Adipose tissue (tissue), 3 donors: ENCODE data around the gene TBC1D23. TPM values are rescaled to one million over a fixed set of nuclear protein-coding genes. Genes with fewer than 3 reads are reported as not detected.
"Not testable (repeated sequence)": the region's sequence is repeated elsewhere in the genome, so short reads cannot be mapped to it uniquely, and the experiment has no call there.

Experiments
- H3K27ac ChIP-seq: one replicate; pipeline ENCODE4 v1.5.1; 2013; ENCODE audit warnings: low read depth, low read length
- WGBS, 3 donors: extraction: QIAGEN DNeasy Blood & Tissue Kit; methylation state at CpG; one replicate each; pipeline ENCODE4 v1.1.7; 2013; 5-methylcytosine and 5-hydroxymethylcytosine counted together
- polyA plus RNA-seq, 3 donors: library from polyadenylated mRNA; stranded (reverse); fragments of 200-250 nt; gene quantifications; one replicate each; pipeline ENCODE4 v1.2.3, GENCODE V29; 2013
- donor health status: healthy with polysubstance abuse.
- donor health status: Bipolar disorder and iron deficiency.
- donor health status: healthy.

The TBC1D23 gene
- polyA plus RNA-seq, 3 donors, result 11.1 to 29.0 (median 13.5) TPM

GRCh38 chr3:100333970-100334487, 73.2 kb downstream of the TBC1D23 start:
- WGBS, 3 donors, result 36 to 42% (median 42%) methylated on average over 14 of the region's 14 CpGs

GRCh38 chr3:100334488-100335351, 73.9 kb downstream of the TBC1D23 start, which contains the start of gene NIT2:
NIT2 (plus strand) TSS chr3:100334757; CDS start chr3:100334792, 35 bp downstream.
- no peak within 1 kb of the TSS for H3K27ac ChIP-seq
- WGBS, 3 donors, result 0 to 1% (median 1%) methylated on average over 56 to 77 of the region's 77 CpGs

More at GRCh38 chr3:100333970-100334487, 73.2 kb downstream of the TBC1D23 start:
- H3K27ac ChIP-seq, result no peak overlapping the region

- WGBS, 3 donors, result 63 to 71% (median 66%) methylated on average over 14 of the region's 14 CpGs
- no peak overlapping the region for H3K27ac ChIP-seq
Measured at GRCh38 chr3:100335434-100335833, 74.6 kb downstream of the TBC1D23 start.

DNA sequence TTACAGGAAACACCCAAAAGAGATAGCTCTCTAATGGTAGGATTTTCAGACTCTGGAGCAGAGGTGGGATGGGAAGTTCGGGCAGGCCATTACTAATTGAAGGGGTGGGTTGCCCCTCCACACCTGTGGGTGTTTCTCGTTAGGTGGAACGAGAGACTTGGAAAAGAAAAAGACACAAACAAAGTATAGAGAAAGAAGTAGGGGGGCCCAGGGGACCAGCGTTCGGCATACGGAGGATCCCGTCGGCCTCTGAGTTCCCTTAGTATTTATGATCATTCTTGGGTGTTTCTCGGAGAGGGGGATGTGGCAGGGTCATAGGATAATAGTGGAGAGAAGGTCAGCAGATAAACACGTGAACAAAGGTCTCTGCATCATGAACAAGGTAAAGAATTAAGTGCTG, 75.4 kb downstream of the TBC1D23 start:
- 94% methylated on average over 9 to 10 of the region's 10 CpGs for WGBS, 3 donors
- not testable (repeated sequence) for H3K27ac ChIP-seq

- 89 to 92% (median 89%) methylated on average over 10 of the region's 10 CpGs for WGBS, 3 donors
- no peak overlapping the region for H3K27ac ChIP-seq
Measured at GRCh38 chr3:100338911-100339310, 78.1 kb downstream of the TBC1D23 start.

DNA sequence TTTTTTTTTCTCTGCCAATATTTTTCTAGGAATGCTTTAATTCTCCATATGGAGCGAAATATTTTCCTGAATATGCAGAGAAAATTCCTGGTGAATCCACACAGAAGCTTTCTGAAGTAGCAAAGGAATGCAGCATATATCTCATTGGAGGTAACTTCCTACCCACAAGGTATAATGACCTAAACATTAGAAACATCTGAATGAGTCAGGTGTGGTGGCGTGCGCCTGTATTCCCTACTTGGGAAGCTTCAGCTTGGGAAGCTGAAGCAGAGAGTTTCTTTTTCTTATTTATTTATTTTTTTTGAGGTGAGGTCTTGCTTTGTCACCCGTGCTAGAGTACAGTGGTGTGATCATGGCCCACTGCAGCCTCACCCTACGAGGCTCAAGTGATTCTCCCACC, 79.0 kb downstream of the TBC1D23 start:
- 95 to 96% (median 96%) methylated on average over 5 of the region's 5 CpGs for WGBS, 3 donors
- no peak overlapping the region for H3K27ac ChIP-seq

DNA sequence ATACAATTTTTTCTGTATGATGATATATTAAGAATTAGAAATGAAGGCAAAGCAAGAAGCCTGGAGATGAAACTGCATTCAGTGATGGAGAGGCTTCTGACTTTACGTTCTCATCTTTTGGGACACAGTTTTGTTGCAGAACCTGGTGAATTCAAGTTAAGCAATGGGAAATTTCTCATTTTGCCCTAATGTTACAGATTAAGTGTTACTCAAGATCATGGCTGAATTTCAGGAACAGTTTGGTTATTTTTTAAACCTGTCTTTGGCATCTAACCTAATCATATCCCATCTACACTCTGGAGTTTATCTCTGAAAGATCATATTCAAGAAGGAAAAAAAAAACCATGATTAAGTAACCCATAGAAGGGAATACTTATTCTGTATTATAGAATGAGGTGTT, 79.7 kb downstream of the TBC1D23 start:
- WGBS, 3 donors, result 52 to 90% (median 66%) methylated on average over 1 of the region's 1 CpG
- H3K27ac ChIP-seq, result no peak overlapping the region

- H3K27ac ChIP-seq, result no peak overlapping the region
Measured at GRCh38 chr3:100348727-100349126, 87.9 kb downstream of the TBC1D23 start.

GRCh38 chr3:100351770-100352169, 91.0 kb downstream of the TBC1D23 start:
- H3K27ac ChIP-seq, result not testable (repeated sequence)
- WGBS, 3 donors, result 95 to 100% (median 100%) methylated on average over 1 to 2 of the region's 2 CpGs

More at GRCh38 chr3:100348727-100349126, 87.9 kb downstream of the TBC1D23 start:
- 93 to 95% (median 95%) methylated on average over 5 of the region's 5 CpGs for WGBS, 3 donors

DNA sequence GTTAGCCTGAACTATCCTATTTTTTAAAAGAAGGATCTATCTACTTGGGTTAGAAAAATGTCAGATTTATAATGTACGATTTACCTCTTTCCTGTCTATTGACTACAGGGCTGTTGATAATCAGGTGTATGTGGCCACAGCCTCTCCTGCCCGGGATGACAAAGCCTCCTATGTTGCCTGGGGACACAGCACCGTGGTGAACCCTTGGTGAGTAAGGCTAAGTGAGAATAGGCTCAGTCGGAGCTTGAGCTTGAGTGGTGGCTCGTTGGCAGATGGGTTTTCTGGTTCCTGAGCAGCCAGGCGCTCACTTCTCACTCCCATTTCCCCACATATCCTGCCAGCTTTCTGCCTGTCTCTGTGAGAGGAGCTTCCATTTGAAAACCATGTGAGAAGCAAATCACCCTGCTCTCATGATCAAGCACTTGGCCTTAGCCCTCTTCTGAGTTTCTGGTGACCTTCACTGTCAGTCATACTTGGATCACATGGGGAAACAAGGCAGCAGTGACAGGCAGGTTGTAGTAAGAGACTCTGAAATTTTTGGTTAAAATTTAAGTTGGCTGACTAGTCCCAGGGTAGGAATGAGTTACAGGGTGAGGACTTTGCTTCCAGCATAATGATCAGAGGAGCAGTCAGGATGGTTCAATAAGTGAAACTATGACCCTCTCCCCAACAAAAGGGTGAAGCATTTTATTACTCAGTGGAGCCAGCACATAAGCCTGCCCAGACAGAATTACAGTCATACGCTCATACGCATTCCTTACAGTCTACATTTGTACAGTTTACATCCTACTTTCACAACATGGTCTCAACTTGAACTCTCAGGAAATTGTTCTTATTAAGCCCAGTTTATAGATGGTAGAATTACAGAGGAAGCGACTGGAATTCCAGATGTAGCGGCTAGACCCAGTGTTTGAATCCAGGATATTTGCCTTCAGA, 91.8 kb downstream of the TBC1D23 start:
- no peak overlapping the region for H3K27ac ChIP-seq
- WGBS, 3 donors, result 89 to 95% (median 94%) methylated on average over 10 of the region's 10 CpGs

GRCh38 chr3:100354850-100355249, 94.1 kb downstream of the TBC1D23 start:
- H3K27ac ChIP-seq, result no peak overlapping the region
- 69 to 92% (median 90%) methylated on average over 3 of the region's 3 CpGs for WGBS, 3 donors

- no peak overlapping the region for H3K27ac ChIP-seq
Measured at GRCh38 chr3:100358413-100358812, 97.6 kb downstream of the TBC1D23 start.

DNA sequence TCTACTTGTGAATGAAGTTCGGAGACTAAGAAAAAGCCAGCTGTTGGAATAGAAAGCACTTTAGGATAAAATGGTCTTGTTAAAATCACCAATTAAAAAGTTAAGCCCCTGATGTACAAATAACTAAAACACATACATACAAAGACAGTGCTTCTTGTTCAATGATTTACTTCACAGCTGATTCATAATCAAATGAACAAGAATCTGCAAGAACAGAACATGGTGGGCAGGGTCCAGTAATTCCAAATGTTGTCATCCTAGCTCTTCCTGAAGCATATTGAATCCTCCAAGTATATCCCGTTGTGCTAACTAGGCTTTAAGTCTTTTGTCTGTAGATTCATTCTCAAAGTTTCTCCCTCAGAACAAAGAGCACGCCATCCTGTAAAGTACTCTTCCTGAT, 98.2 kb downstream of the TBC1D23 start:
- WGBS, 3 donors, result 91 to 95% (median 93%) methylated on average over 3 of the region's 3 CpGs

More at GRCh38 chr3:100358413-100358812, 97.6 kb downstream of the TBC1D23 start:
- WGBS, 3 donors, result 73 to 92% (median 82%) methylated on average over 2 of the region's 2 CpGs

DNA sequence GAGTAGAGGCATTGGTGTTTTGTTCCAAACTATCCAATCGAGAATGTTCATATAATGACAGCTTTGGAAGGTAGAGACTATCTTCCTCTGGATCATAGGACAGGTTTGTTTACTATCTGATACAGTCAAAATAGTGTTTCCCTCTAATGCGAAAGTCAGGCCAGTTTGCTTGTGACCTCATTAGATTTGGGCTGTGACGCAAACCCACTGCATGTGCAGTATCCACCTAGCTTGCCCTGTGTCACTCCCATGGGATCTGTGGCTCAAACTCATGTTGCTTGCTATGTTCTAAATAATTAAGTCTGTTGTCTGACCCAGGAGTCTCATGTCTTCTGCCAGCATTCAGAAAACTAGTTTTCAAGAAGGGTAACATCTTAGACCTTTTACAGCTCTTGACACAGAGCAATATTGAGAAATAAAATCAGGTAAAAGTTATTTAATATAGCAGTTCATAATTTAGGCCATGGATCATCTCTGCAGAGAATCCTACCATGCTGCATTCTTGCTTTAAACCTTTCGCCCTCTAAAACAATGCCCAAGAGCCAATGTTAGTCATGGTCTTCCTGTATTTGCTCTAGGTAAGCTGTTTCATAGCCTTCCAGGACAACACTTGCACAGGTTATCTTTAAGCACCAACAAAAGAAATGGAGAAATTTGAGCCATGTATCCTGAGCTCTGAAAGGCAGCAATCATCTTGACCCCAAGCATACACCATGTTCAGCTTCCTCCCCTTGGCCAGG, 100.1 kb downstream of the TBC1D23 start:
- H3K27ac ChIP-seq, result no peak overlapping the region
- 84 to 94% (median 94%) methylated on average over 4 of the region's 4 CpGs for WGBS, 3 donors

More for the DNA sequence above, 98.2 kb downstream of the TBC1D23 start:
- H3K27ac ChIP-seq, result no peak overlapping the region

DNA sequence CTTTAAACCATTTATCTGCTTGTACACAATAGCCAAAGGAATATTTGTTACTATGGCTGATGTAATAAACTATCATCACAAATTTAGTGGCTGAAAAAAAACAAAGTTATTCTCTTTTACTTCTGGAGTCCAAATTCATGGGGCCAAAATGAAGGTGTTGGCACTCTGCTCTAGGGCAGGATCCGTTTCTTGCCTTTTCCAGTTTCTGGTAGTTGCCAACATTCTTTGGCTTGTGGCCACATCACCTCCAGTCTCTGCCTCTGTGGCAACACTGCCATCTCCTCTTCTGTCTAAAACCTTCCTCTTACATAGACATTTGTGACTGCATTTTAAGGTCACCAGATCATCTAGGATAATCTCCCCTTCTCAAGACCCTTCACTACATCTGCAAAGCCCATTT, 101.1 kb downstream of the TBC1D23 start:
- WGBS, 3 donors, result 68 to 81% (median 75%) methylated on average over 1 of the region's 1 CpG
- H3K27ac ChIP-seq, result no peak overlapping the region

DNA sequence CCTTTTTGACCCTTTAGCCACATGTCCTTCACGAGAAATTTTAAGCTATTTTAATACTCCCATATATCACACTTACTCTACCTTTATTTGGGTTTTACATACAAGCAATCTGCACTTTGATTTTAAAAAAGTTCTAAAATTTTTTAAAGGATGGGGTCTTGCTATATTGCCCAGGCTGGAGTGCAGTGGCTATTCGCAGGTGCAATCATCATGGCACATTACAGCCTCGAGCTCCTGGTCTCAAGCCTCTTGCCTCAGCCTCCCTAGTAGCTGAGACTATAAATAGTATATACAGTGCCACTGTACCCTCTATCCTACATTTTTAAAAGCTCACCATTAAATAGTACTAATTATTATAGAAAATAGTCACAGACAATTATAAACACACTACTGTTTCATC, 103.6 kb downstream of the TBC1D23 start:
- H3K27ac ChIP-seq, result no peak overlapping the region
- 91 to 96% (median 95%) methylated on average over 3 of the region's 3 CpGs for WGBS, 3 donors

GRCh38 chr3:100366424-100366823, 105.6 kb downstream of the TBC1D23 start:
- no peak overlapping the region for H3K27ac ChIP-seq
- 68 to 84% (median 76%) methylated on average over 2 of the region's 2 CpGs for WGBS, 3 donors

- WGBS, 3 donors, result 70 to 83% (median 70%) methylated on average over 8 of the region's 8 CpGs
- no peak overlapping the region for H3K27ac ChIP-seq
Measured at GRCh38 chr3:100368441-100368840, 107.6 kb downstream of the TBC1D23 start.
